ENCODE results near the gene KCNMA1. TPM values are rescaled to one million over a fixed set of nuclear protein-coding genes. Genes with fewer than 3 reads are reported as not detected.

The KCNMA1 gene
- total RNA-seq, 4 donors from 2014 or later, result 146 to 300 (median 265) TPM

DNA sequence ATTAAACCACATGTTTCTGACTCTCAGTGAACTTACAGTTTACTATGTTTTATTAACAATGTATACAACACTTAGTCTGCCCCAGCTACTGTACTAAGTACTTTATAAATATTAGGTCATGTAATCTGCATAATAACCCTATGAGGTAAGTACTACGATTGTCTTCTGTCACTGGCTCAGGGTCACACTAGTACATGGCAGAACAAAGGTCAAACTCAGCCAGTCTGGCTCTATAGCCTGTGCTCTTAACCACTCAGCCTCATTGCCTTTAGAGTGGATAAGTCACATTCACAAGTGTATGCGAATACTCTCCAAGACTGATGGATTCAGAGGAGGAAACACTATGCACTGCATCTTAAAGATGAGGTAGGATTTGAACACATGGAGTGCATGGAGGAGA, 252.3 kb downstream of the KCNMA1 start:
- Histone ChIP-seq H3K27ac (replicated peaks in 1 of 4) (peak overlapping the region in 1 of 4 donors; percentile 82), H3K9me3 (no peaks in the 10 kb centered on the region), H3K36me3 (no peaks in the 10 kb centered on the region), H3K4me3 (no peak overlapping the region), H3K4me1 (peaks cover 0 to 52% (median 48%) of the 10 kb centered on the region in 4 donors), H3K27me3 (no peaks in the 10 kb centered on the region)
- no peak for DNase-seq (ENCODE audit: extremely low spot score)
- intact Hi-C loops (cut with DNase I), result no loop called here
- no peak for TF ChIP-seq POLR2A (IDR thresholded peaks at IDR 0.05; ENCODE audit: low read depth)
- WGBS, result 65% methylated on average over 2 of the region's 2 CpGs

GRCh38 chr10:77383861-77384553, 253.6 kb downstream of the KCNMA1 start:
- Histone ChIP-seq H3K4me1 (peaks cover 0 to 45% (median 36%) of the 10 kb centered on the region in 4 donors), H3K9me3 (no peaks in the 10 kb centered on the region), H3K27me3 (no peaks in the 10 kb centered on the region), H3K36me3 (no peaks in the 10 kb centered on the region), H3K27ac (replicated peaks in 1 of 4) (no peak overlapping the region), H3K4me3 (no peak overlapping the region)
- 83% methylated on average over 10 of the region's 14 CpGs for WGBS
- TF ChIP-seq POLR2AphosphoS5 (IDR thresholded peaks at IDR 0.05), result no peak
- no peak for TF ChIP-seq POLR2A (IDR thresholded peaks at IDR 0.05; ENCODE audit: low read depth)
- intact Hi-C loops (cut with DNase I), result no loop called here
- no peak for DNase-seq (ENCODE audit: extremely low spot score)

DNA sequence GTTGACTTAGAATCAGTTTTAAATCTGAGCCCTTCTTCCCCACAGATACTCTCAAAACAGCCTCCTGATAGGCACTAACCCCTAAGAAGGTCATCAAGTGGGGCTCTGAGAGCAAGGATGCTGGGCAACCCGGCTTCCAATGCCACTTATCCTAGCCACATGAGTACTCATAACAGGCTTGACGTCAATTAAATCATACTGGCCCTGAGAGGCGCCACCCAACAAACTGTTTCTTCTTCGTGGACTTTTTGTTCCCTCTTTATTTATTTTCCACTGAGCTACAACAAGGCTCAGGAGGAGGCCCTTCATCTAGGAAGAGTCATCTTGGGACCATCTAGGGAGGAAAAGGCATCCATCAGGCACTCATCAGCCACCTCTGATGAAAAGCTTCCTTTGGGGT, 255.9 kb downstream of the KCNMA1 start:
- 87% methylated on average over 4 of the region's 4 CpGs for WGBS
- intact Hi-C loops (cut with DNase I), result no loop called here
- TF ChIP-seq, protein P1, sequence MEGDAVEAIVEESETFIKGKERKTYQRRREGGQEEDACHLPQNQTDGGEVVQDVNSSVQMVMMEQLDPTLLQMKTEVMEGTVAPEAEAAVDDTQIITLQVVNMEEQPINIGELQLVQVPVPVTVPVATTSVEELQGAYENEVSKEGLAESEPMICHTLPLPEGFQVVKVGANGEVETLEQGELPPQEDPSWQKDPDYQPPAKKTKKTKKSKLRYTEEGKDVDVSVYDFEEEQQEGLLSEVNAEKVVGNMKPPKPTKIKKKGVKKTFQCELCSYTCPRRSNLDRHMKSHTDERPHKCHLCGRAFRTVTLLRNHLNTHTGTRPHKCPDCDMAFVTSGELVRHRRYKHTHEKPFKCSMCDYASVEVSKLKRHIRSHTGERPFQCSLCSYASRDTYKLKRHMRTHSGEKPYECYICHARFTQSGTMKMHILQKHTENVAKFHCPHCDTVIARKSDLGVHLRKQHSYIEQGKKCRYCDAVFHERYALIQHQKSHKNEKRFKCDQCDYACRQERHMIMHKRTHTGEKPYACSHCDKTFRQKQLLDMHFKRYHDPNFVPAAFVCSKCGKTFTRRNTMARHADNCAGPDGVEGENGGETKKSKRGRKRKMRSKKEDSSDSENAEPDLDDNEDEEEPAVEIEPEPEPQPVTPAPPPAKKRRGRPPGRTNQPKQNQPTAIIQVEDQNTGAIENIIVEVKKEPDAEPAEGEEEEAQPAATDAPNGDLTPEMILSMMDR (IDR thresholded peaks at IDR 0.05), result no peak
- TF ChIP-seq POLR2A (IDR thresholded peaks at IDR 0.05; ENCODE audit: low read depth) (no peak), EP300 (IDR thresholded peaks at IDR 0.05) (no peak), POLR2AphosphoS5 (IDR thresholded peaks at IDR 0.05) (no peak)

DNA sequence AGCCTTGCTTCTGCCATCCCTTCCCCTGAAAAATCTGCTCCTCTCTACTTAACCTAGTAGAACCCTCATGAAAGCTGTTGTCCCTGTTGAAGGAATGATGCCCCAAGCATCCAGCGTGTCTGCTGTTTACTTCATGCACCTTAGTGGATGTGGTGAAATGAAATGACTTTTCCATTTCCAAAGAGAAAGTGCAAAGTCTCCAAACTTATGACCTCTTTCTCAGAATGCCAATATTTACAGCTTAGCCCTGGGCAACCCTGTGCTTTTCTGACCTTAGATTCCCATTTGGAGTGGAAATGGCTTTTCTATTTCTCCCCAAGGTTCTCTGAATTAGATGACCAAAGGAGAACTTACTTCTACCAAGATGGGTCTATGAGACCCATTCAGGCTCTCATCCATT, 256.9 kb downstream of the KCNMA1 start:
- Histone ChIP-seq H3K27me3 (no peaks in the 10 kb centered on the region), H3K36me3 (no peaks in the 10 kb centered on the region), H3K4me1 (peaks cover 0 to 48% (median 32%) of the 10 kb centered on the region in 4 donors), H3K27ac (replicated peaks in 1 of 4) (no peak overlapping the region), H3K9me3 (no peaks in the 10 kb centered on the region), H3K4me3 (no peak overlapping the region)
- TF ChIP-seq POLR2AphosphoS5 (IDR thresholded peaks at IDR 0.05), result no peak
- TF ChIP-seq, protein P1 (IDR thresholded peaks at IDR 0.05), result no peak
- no peak for TF ChIP-seq POLR2A (IDR thresholded peaks at IDR 0.05; ENCODE audit: low read depth)
- TF ChIP-seq EP300 (IDR thresholded peaks at IDR 0.05), result no peak
- intact Hi-C loops (cut with DNase I), result no loop called here
- WGBS, result 88% methylated on average over 1 of the region's 1 CpG
- DNase-seq (ENCODE audit: extremely low spot score), result no peak

More for the DNA sequence above, 255.9 kb downstream of the KCNMA1 start:
- H3K9me3 ChIP-seq, result no peaks in the 10 kb centered on the region
- no peaks in the 10 kb centered on the region for H3K27me3 ChIP-seq
- no peak overlapping the region for H3K4me3 ChIP-seq
- peaks cover 0 to 50% (median 34%) of the 10 kb centered on the region in 4 donors for H3K4me1 ChIP-seq
- H3K36me3 ChIP-seq, result no peaks in the 10 kb centered on the region
- no peak for DNase-seq (ENCODE audit: extremely low spot score)
- H3K27ac ChIP-seq (replicated peaks in 1 of 4), result no peak overlapping the region

GRCh38 chr10:77380191-77380590, 257.4 kb downstream of the KCNMA1 start:
- intact Hi-C loops (cut with DNase I), result no loop called here
- 68% methylated on average over 3 of the region's 3 CpGs for WGBS
- peaks cover 0 to 48% (median 37%) of the 10 kb centered on the region in 4 donors for H3K4me1 ChIP-seq
- no peaks in the 10 kb centered on the region for H3K27me3 ChIP-seq
- no peaks in the 10 kb centered on the region for H3K9me3 ChIP-seq
- no peak overlapping the region for H3K4me3 ChIP-seq
- no peaks in the 10 kb centered on the region for H3K36me3 ChIP-seq
- no peak overlapping the region for H3K27ac ChIP-seq (replicated peaks in 1 of 4)
- TF ChIP-seq EP300 (IDR thresholded peaks at IDR 0.05), result no peak
- TF ChIP-seq POLR2AphosphoS5 (IDR thresholded peaks at IDR 0.05), result no peak
- TF ChIP-seq POLR2A (IDR thresholded peaks at IDR 0.05; ENCODE audit: low read depth), result no peak
- TF ChIP-seq, protein P1 (IDR thresholded peaks at IDR 0.05), result no peak
- no peak for DNase-seq (ENCODE audit: extremely low spot score)
